Tibial nerve (tissue), 4 donors: ENCODE measurements around the gene HOXA1.

Experiments
- EP300 ChIP-seq, 2 donors: sonication (generic); formaldehyde crosslinking; IDR thresholded peaks; one replicate each; pipeline ENCODE4 v1.6.1; 2017; ENCODE audit warnings: antibody characterized with exemption in 2 of 2, mild to moderate bottlenecking in 1 of 2
- POLR2A ChIP-seq, 2 donors: fragments of 450-650 bp; IDR thresholded peaks; one replicate each; pipeline ENCODE4 v1.6.1; 2017; ENCODE audit warnings: antibody characterized with exemption in 2 of 2, mild to moderate bottlenecking in 2 of 2, moderate library complexity in 2 of 2
- TF ChIP-seq, protein P1 (sequence below), 5 experiments: fragments of 200-600 bp in 3 of 5; fragments of 450-650 bp in 2 of 5; sonication (generic) in 3 of 5; IDR thresholded peaks; one replicate each; pipeline ENCODE4 v1.5.1; 2016 to 2019; ENCODE audit warnings: antibody characterized with exemption in 5 of 5, mild to moderate bottlenecking in 3 of 5, moderate library complexity in 2 of 5

- TF ChIP-seq, protein P1, sequence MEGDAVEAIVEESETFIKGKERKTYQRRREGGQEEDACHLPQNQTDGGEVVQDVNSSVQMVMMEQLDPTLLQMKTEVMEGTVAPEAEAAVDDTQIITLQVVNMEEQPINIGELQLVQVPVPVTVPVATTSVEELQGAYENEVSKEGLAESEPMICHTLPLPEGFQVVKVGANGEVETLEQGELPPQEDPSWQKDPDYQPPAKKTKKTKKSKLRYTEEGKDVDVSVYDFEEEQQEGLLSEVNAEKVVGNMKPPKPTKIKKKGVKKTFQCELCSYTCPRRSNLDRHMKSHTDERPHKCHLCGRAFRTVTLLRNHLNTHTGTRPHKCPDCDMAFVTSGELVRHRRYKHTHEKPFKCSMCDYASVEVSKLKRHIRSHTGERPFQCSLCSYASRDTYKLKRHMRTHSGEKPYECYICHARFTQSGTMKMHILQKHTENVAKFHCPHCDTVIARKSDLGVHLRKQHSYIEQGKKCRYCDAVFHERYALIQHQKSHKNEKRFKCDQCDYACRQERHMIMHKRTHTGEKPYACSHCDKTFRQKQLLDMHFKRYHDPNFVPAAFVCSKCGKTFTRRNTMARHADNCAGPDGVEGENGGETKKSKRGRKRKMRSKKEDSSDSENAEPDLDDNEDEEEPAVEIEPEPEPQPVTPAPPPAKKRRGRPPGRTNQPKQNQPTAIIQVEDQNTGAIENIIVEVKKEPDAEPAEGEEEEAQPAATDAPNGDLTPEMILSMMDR (IDR thresholded peaks at IDR 0.05): no peak
- no peak for TF ChIP-seq POLR2A (IDR thresholded peaks at IDR 0.05)
- TF ChIP-seq EP300 (IDR thresholded peaks at IDR 0.05): no peak
Measured at GRCh38 chr7:27073076-27073475, 22.7 kb downstream of the HOXA1 start.
